GM19023 (cell line): ENCODE results near the gene HRH1.
"Not testable (repeated sequence)": the region's sequence is repeated elsewhere in the genome, so short reads cannot be mapped to it uniquely, and the experiment has no call there.

Source experiments
- ATAC-seq: cut with Tn5 transposase; IDR thresholded peaks from one replicate; pipeline ENCODE4 v1.9.1; 2021; ENCODE audit warnings: mild to moderate bottlenecking, moderate library complexity; ENCODE audit not compliant: unreplicated experiment

HRH1 gene

DNA sequence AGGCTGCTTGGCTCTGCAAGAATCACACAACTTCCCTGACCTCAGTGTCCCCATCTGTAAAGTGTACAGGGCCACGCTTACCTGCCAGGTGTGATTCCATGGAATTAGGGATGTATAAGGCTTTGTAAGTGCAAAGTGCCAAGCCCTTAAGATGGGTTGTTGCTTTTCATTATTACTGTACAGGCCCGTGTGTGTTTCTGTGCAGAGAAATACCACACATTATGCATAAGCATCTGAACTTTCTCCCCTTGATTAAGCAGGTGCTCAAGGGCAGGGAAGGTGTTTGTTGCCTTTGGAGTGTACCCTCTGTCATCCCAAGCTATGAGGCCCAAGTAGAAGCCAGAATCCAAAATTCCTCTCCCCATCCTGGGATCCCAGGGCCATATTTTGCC lies 13.6 kb upstream of the HRH1 start:
- ATAC-seq, result peak; percentile 23

DNA sequence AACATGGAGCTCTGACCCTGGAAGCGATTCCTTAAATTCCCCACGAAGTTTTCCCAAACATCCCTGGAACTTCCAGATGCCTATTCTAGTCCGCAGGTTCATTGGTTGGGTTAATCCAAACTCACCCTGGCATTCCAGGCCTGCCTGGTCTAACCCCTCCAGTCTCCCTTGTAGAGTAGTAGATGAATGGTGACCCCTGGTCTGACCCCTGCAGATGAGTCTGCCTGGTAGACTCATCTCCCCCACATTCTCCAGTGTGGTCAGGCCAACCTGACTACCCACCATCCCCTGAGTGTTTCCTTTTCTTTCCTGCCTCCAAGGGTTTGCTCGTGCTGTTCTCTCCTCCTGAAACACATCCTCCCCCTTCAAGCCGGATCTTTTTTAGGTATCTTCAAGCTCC lies 10.8 kb upstream of the HRH1 start:
- no peak for ATAC-seq

DNA sequence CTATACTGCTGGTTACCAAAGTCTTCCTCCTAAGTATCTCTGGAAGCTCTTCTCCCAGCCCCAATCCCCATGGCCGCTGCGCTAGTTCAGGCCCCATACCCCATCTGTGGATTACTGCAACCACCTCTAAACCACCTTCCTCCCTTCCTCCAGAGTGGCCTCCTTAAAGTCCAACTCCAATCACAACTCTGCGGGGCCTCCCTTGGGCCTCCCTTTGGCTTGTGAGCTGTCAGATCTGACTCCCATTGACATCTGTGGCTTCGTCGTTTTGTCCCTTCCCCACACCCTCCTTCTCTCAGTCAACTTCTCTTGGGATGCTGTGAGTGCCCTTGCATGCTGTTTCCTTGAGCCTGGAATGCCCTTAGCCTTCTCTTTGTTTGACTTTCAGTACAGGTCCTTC lies 9.3 kb upstream of the HRH1 start:
- no peak for ATAC-seq

- ATAC-seq, result no peak
Measured at GRCh38 chr3:11145888-11146287, 8.4 kb upstream of the HRH1 start.

DNA sequence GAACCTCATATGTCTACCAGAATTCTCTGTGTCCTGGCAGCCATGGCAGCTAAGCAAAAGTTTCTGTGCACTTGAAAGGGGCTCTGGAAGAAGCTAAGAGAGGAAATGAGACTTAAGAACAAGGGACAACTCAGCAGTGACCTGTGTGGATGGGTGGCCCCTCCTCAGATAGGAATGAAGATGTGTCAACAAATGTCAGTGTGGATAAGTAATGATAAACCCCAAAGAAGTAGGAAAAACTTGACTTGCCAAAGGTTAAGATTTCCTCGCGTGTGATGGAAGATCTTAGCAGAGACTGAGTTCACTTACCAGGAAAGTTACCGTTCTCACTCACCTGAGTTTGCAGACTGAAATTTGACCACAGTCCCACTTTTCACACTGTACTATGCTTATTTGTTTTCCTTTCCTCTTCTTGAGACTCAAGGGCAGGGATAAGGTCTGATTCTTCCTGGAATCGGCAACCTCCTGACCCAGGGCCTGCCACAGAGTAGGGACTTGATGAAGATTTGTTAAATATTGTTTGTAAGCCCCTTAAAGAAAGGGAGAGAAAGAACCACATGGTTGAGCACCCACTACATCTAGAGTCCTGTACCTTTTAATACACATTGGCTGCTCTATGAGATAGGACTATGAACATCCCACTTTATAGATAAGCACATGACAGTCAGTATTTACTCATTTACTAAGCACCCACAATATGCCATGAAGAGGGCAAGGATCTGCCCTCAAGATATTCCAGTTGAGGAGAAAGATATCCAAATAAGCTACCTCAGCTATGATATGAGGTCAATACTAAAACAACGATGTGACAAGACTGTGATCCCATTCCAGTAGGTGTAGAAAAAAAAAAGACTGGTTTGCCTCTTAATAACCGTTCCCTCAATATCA lies 7.3 kb upstream of the HRH1 start:
- ATAC-seq, result no peak

DNA sequence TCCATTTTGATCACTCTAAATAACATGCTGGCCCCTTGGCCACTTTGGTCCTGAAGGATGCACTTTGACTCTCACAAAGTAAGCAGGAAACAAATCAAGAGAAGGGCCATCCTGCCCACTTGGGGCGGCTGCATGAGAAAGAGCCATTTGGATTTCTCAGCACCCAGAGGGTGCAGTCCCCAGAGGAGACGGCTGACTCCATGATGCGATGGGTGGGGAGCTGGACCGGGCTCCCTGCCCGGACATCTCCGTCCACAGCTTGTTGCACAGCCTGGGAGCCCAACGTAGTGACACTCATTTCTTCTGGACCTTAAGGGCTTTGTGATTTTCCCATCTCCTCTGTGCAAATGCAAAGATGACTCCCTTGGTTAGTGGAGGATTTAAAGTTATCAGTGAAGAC lies 4.0 kb upstream of the HRH1 start:
- ATAC-seq, result no peak

DNA sequence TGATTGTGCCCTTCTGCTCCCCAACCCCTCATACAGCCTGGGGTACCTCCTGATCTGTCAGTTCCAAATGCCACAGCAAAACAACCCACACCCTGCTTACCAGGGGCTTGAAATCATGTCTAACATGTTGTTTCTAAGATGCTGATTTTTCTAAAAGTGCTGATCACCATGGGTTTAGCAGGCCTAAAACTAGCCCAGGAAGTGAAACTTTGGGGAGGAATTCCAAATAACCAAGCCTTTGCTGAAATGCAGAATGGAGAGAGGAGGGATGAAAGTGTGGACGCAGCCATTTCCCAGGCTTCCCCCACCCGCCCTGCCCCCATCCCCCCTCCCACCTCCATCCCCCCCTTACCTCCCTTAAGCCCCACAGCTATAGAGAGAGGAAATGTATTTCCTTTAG lies 2.0 kb upstream of the HRH1 start:
- ATAC-seq, result no peak

DNA sequence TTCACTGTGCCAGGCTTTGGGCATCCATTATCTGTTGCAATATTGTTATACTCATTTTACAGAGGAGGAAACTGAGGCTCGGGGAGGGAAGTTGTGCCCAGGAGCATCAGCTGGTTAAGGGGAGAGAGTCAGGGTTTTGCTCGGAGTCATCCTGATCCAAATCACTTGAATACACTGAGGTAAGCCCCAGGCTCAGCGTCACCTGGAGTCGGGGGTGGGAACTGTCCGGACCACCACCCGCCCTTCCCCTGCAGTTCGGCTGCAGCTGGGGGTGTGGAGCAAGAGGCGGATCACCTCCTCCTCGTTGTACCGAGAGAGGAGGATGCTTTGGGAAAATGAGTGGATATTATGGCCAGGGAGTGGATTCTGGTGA lies 646 bp downstream of the HRH1 start:
- no peak for ATAC-seq

DNA sequence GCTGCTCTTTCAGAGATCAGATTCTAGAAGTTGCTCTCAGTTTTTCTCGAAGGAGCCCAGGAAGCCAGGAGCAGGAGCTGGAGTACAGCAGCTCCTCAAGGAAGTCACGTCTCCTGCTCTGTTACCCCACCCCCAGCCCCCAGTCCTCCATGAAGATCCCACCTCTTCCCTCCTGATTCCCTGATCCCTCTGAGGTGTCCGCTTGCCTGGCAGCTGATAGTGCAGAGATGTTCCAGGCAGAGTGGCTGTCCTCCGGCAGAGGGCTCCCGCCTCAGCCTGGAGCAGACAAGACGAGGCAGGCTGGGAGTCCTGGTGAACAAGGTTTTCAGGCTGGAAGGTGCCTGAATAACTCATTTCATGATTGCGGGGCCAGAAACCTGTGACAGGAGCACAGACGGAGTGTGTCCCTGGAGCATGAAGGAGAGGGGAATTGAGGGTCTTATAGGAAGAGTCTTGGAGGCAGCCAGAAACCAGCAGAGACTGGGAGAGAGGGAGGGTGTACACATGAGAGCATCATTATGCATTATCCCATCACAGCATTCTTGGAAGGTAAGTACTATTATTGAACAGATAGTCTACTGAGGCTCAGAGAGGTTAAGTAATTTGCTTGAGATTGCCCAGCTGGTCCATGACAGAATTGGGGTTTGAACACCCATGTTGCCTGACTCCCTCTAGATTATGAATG lies 1.2 kb downstream of the HRH1 start:
- ATAC-seq, result no peak

- ATAC-seq, result no peak
Measured at GRCh38 chr3:11156026-11156410, 1.7 kb downstream of the HRH1 start.

GRCh38 chr3:11157421-11157820 lies 3.1 kb downstream of the HRH1 start:
- ATAC-seq, result no peak

DNA sequence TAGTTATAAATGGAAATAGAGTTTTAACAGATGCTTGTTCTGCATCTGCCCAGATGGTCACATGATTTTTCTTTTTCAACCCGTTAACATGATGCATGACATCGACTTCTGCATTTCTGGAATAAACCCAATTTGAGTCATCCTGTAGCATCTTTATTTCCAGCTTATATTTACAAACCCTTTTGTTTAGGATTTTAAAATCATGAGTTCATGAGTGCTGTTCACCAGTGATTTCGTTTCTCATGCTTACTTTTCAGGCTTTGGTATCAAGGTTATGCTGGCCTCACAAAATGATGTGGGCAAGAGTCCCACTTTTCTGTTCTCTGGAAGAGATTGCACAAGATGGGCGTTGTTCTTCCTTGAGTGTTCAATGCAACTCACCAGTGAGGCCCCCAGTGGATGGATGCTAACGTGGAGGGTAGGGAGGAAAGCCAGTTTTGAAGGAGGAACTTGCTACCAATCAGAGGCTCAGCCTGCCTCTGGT lies 5.2 kb downstream of the HRH1 start:
- no peak for ATAC-seq

GRCh38 chr3:11161666-11162065 lies 7.4 kb downstream of the HRH1 start:
- ATAC-seq, result no peak

DNA sequence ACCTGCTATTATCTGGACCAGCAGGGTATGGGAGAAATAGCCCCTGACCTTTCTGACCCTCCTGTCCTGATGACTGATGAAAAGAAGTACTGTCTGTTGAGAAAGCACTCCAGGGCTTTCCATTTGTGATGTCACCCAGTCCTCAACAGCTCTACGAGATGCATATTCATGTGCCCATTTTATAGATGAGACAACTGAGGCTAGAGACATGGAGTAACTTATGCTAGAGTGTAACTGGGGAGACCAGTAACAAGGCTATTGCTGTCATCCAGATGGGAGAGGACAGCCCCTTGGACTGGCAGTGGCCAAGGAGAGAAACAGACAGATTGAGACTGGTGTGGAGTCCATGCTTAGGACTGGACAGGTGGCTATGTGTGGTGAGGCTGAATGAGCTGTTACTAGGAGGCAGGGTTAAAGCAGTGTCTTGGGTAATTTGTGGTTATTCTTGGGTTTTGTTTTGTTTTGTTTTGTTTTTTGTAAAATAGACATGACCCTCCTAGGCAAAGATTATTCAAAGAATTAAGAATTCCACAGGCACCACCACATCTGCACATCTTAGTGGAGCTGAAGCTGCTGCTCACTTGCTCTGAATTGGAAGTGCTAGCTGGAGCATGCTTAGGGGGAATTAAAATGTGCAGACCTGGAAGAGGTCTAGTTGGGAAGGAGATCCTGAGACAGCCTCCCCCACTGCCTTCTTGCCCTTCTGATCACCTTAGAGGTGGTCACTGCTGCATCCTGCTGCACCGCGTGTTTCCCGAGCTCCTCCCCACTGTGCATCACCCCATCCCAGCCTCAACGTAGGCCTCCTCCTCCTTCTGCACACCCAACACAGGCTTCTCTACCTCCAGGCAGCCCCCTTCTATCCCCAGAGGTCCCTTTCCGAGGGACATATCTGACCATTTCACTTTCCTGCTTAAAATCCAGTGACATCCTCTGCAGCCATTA lies 8.4 kb downstream of the HRH1 start:
- no peak for ATAC-seq

DNA sequence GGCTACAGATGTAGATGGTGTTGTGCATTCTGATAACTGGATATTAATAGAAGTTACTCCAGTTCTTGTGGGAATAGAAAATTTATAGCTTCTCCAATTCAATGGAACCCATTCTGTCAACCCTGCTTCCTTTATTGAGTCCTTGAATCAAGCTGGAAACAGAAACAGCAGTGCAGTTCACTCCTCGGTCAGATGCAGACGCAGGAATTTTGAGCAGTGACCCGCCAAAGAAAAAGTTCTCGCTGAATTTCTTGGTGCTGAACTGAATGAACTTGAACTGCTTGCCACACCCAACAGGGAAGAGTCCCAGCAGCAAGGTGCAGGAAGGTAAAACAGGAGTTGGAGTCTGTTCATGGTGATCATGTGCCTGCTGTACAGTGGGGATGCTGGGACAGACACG lies 10.3 kb downstream of the HRH1 start:
- ATAC-seq, result no peak

- ATAC-seq, result no peak
Measured at GRCh38 chr3:11165476-11165875, 11.2 kb downstream of the HRH1 start.

DNA sequence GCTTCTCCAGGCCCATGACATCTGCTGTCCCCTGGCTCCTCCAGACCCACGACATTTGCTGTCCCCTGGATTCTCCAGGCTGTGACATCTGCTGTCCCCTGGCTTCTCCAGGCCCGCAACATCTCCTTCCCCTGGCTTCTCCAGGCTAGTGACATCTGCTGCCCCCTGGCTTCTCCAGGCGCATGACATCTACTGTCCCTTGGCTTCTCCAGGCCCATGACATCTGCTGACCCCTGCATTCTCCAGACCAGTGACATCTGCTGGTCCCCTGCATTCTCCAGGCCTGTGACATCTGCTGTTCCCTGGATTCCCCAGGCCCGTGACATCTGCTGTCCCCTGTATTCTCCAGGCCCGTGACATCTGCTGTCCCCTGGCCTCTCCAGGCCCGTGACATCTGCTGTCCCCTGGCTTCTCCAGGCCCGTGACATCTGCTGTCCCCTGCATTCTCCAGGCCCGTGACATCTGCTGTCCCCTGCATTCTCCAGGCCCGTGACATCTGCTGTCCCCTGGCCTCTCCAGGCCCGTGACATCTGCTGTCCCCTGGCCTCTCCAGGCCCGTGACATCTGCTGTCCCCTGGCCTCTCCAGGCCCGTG lies 12.6 kb downstream of the HRH1 start:
- not testable (repeated sequence) for ATAC-seq

DNA sequence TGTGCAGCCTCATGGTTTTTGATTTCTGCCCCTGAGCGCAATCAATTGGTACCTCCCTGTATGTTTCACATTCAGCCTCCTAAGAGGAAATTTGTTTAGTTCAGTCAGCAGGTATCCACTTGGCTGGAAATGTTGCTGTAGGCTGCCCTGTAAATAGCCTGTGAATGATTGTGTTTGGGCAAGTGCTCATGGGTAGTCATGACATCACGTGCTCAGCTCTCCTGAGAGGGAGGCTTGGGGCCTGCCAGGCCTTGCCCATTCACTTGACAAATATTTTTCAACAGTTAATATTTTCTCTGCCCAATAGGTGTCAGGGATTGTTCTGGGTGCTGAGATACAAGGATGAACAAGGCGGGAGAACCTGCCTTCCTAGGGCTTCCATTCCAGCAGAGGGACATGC lies 13.3 kb downstream of the HRH1 start:
- no peak for ATAC-seq

DNA sequence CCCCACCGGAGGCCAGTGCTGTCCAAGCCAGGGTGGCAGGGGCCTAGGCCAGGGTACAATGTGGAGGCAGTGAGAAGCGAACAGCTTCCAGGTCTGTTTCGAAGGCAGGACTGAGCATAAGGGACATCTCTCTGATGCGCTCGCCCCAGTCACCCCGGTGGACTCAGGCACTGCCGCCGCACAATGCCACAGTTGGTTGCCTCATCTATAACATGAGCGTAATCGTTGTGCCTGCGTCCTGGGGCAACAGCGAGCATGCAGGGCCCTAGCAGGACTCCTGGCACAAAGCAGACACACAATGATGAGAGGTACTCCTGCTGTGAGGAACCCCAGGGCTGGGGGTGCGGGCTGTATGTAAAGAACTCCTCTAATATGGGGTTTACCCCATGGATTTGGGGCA lies 14.1 kb downstream of the HRH1 start:
- ATAC-seq, result no peak

DNA sequence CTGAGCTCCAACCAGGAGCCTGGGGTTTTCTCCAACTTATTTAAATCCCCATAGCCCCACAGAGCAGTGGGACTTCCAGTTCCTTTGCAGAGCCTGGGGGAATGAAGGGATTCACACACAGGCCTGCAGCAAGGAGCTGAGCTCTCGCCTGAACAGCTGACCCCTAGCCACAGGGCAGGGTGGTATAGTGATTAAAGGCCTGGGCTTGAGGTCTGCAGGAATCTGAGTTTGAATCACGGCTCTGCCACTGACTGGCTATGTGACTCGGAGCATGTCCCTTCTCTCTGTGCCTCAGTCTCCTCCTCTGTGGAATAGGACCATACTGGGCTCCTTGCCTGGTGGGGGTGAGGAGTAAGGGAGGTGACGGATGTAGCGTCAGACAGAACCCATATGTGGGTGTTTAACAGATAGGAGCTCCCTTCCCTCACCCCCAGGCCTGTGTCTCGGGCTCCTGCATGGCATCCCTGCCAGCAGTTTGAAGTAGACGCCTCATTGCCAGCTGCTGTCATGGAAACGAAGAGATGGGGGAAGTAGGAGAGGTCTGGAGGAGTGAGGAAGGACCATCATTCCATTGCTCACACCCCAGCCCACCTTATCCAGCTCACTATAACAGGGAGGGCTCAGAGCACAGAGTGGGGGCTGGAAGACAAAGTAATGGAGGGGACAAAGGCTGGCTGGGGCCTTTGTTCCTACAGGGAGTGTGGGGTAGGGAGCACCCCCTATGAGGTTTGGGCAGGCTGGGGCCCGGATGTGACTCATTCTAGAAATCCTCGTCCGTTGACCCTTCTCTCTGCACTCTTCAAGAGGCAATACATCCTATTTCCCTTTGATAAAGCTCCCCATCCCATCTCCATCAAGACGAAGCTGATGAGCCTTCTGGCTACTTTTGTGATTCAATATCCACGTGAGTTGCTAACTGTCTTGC lies 14.8 kb downstream of the HRH1 start:
- no peak for ATAC-seq
